Activated naive CD8-positive, alpha-beta T cell treated with anti-CD3 and anti-CD28 coated beads, Interleukin-2, amount 10 ng/mL, durations not matched to agents 7 days and 5 days (primary cell): ENCODE results near the gene LANCL1. TPM values are rescaled to one million over a fixed set of nuclear protein-coding genes. Genes with fewer than 3 reads are reported as not detected.
"Not testable (repeated sequence)": the region's sequence is repeated elsewhere in the genome, so short reads cannot be mapped to it uniquely, and the experiment has no call there.

Source experiments
- ATAC-seq: fragments of 150-1000 bp; cut with Tn5 transposase; one replicate; pipeline ENCODE4 v1.10.0; 2021; ENCODE audit warnings: low read depth, moderate library complexity
- POLR2A ChIA-PET: fragments of 350-600 bp; sonication (Branson Sonifier 250); formaldehyde crosslinking; loops from one replicate; lab custom pipeline; 2021; ENCODE audit warnings: antibody characterized with exemption; lab: Charles Lee
- DNase-seq: peaks from one replicate; pipeline ENCODE4 v3.0.0; 2021
- H3K27ac Mint-ChIP-seq: one replicate; pipeline ENCODE4 v1.8.0; 2022; ENCODE audit warnings: mild to moderate bottlenecking, mixed read lengths
- H3K27me3 Mint-ChIP-seq: one replicate; pipeline ENCODE4 v1.8.0; 2022; ENCODE audit warnings: mild to moderate bottlenecking, moderate library complexity, mixed read lengths
- H3K36me3 Mint-ChIP-seq: one replicate; pipeline ENCODE4 v1.8.0; 2021; ENCODE audit warnings: mild to moderate bottlenecking, mixed read lengths
- H3K4me1 Mint-ChIP-seq: one replicate; pipeline ENCODE4 v1.8.0; 2021; ENCODE audit warnings: mixed read lengths
- H3K4me3 Mint-ChIP-seq: one replicate; pipeline ENCODE4 v1.8.0; 2022; ENCODE audit warnings: mild to moderate bottlenecking, moderate library complexity, mixed read lengths
- H3K9me3 Mint-ChIP-seq: one replicate; pipeline ENCODE4 v1.8.0; 2021; ENCODE audit warnings: mixed read lengths
- total RNA-seq, 2 experiments: library from RNA; stranded (reverse); gene quantifications; one replicate each; pipeline ENCODE4 v1.2.3, GENCODE V29; 2021

The LANCL1 gene
- total RNA-seq, 2 experiments from 2014 or later, result 37.2 to 39.9 TPM

DNA sequence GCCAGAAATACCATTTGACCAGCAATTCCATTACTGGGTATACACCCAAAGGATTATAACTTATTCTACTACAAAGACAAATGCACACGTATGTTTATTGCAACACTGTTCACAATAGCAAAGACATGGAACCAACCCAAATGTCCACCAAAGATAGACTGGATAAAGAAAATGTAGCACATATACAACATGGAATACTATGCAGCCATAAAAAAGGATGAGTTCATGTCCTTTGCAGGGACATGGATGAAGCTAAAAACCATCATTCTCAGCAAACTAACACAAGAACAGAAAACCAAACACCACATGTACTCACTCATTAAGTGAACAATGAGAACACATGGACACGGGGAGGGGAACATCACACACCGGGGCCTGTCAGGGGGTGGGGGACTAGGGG lies 25.6 kb downstream of the LANCL1 start:
- Mint-ChIP-seq H3K9me3 (peaks cover 20% of the 10 kb centered on the region), H3K36me3 (peaks cover 70% of the 10 kb centered on the region)
- H3K27ac Mint-ChIP-seq, POLR2A ChIA-PET, H3K4me1 Mint-ChIP-seq, H3K4me3 Mint-ChIP-seq, DNase-seq, ATAC-seq, H3K27me3 Mint-ChIP-seq: not testable (repeated sequence)

- Mint-ChIP-seq H3K4me1 (peaks cover 16% of the 10 kb centered on the region), H3K9me3 (peaks cover 20% of the 10 kb centered on the region), H3K4me3 (no peak overlapping the region), H3K36me3 (peaks cover 50% of the 10 kb centered on the region), H3K27ac (no peak overlapping the region), H3K27me3 (no peaks in the 10 kb centered on the region)
- DNase-seq (no peak), ATAC-seq (no peak)
- POLR2A ChIA-PET, result no interaction called here
Measured at GRCh38 chr2:210445732-210446131, 30.8 kb downstream of the LANCL1 start.

DNA sequence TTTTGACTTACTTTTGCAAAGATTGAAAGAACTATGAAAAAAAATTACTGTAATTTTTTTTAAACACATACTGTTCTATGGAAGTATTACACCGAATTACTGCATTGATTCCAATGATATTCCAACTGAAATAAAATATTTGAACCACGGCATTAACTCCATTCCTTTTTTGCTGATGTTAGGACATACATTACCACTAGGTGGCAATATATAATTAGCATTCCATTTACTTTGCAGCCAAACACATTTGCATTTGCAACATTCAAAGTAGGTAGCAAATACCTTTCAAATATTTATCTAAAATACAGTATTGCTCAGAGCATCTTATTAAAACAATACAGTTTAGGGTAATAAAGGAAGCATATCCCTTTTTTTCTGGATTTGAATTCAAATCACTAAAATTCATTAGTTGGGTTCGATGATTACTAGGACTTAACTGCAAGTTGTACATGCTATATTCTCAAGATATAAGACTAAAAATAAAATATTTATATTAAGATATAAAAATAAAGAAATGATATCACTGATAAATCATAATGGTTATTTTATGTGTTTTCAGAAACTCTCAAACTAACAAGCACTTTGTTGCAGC lies 31.3 kb downstream of the LANCL1 start:
- H3K4me1 Mint-ChIP-seq, result peaks cover 16% of the 10 kb centered on the region
- POLR2A ChIA-PET, result no interaction called here
- H3K36me3 Mint-ChIP-seq, result peaks cover 44% of the 10 kb centered on the region
- H3K9me3 Mint-ChIP-seq, result peaks cover 19% of the 10 kb centered on the region
- no peaks in the 10 kb centered on the region for H3K27me3 Mint-ChIP-seq
- no peak for DNase-seq
- ATAC-seq, result no peak
- H3K27ac Mint-ChIP-seq, result no peak overlapping the region
- H3K4me3 Mint-ChIP-seq, result no peak overlapping the region

- DNase-seq (no peak), ATAC-seq (no peak)
- Mint-ChIP-seq H3K4me3 (no peak overlapping the region), H3K36me3 (peaks cover 31% of the 10 kb centered on the region), H3K9me3 (peaks cover 14% of the 10 kb centered on the region), H3K4me1 (peaks cover 13% of the 10 kb centered on the region), H3K27me3 (no peaks in the 10 kb centered on the region), H3K27ac (no peak overlapping the region)
- POLR2A ChIA-PET, result no interaction called here
Measured at GRCh38 chr2:210443527-210443926, 33.0 kb downstream of the LANCL1 start.

GRCh38 chr2:210442878-210443277 lies 33.7 kb downstream of the LANCL1 start:
- Mint-ChIP-seq H3K4me3 (no peak overlapping the region), H3K36me3 (peaks cover 25% of the 10 kb centered on the region), H3K9me3 (peaks cover 7% of the 10 kb centered on the region), H3K27ac (no peak overlapping the region), H3K4me1 (peaks cover 13% of the 10 kb centered on the region), H3K27me3 (no peaks in the 10 kb centered on the region)
- DNase-seq (no peak), ATAC-seq (no peak)
- POLR2A ChIA-PET, result no interaction called here

- POLR2A ChIA-PET, result no interaction called here
- H3K36me3 Mint-ChIP-seq, result peaks cover 21% of the 10 kb centered on the region
- no peak overlapping the region for H3K27ac Mint-ChIP-seq
- no peaks in the 10 kb centered on the region for H3K27me3 Mint-ChIP-seq
- H3K4me1 Mint-ChIP-seq, result peaks cover 13% of the 10 kb centered on the region
- no peak overlapping the region for H3K4me3 Mint-ChIP-seq
- DNase-seq (no peak), ATAC-seq (no peak)
- peaks cover 5% of the 10 kb centered on the region for H3K9me3 Mint-ChIP-seq
Measured at GRCh38 chr2:210442457-210442856, 34.1 kb downstream of the LANCL1 start.

GRCh38 chr2:210440206-210440605 lies 36.4 kb downstream of the LANCL1 start:
- H3K4me3 Mint-ChIP-seq, result no peak overlapping the region
- peaks cover 21% of the 10 kb centered on the region for H3K36me3 Mint-ChIP-seq
- POLR2A ChIA-PET, result no interaction called here
- DNase-seq, result no peak
- H3K27ac Mint-ChIP-seq, result no peak overlapping the region
- no peaks in the 10 kb centered on the region for H3K27me3 Mint-ChIP-seq
- peaks cover 13% of the 10 kb centered on the region for H3K4me1 Mint-ChIP-seq
- ATAC-seq, result no peak
- no peaks in the 10 kb centered on the region for H3K9me3 Mint-ChIP-seq

- Mint-ChIP-seq H3K9me3 (no peaks in the 10 kb centered on the region), H3K27ac (no peak overlapping the region), H3K4me3 (no peak overlapping the region), H3K27me3 (no peaks in the 10 kb centered on the region), H3K4me1 (peaks cover 2% of the 10 kb centered on the region), H3K36me3 (peaks cover 55% of the 10 kb centered on the region)
- no peak for DNase-seq
- no peak for ATAC-seq
- POLR2A ChIA-PET, result no interaction called here
Measured at GRCh38 chr2:210435439-210435838, 41.1 kb downstream of the LANCL1 start.

- Mint-ChIP-seq H3K27ac (no peak overlapping the region), H3K9me3 (peaks cover 3% of the 10 kb centered on the region), H3K4me1 (peaks cover 2% of the 10 kb centered on the region), H3K4me3 (no peak overlapping the region), H3K36me3 (peaks cover 71% of the 10 kb centered on the region), H3K27me3 (no peaks in the 10 kb centered on the region)
- no peak for ATAC-seq
- DNase-seq, result no peak
- POLR2A ChIA-PET, result no interaction called here
Measured at GRCh38 chr2:210432633-210433032, 43.9 kb downstream of the LANCL1 start.

DNA sequence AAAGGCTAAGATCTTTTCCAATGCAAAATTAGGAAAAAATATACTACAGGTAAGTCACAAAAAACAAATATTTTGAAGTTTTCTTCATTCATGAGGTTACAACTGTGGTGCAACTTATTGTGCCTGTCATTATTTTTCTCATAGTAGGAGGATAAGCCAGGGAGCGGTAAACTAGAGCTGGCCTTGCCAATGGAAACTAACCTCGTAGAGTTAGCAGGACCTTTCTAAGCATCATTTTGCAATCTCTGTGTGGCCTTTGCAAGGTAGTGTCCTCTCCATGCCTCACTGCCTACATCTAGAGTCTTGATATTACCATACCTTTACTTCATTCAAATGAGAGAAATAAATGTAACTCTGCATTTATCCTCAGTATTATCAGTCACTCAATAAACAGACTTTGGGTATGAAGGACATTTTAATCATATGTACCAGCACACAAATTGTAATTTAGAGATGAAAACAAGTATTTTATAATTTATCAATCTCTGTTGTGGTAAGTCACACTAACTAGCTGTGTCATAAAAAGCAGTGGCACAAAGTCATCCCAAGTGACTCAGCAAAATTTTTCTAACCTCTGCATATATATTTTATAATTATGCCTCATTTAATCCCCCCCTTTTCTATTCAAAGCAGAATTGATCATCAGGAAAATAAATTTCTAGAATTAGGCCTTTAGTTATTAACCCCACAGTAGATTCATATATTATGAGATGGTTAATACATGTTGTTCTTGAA lies 47.0 kb downstream of the LANCL1 start:
- H3K27ac Mint-ChIP-seq, result no peak overlapping the region
- peaks cover 2% of the 10 kb centered on the region for H3K4me1 Mint-ChIP-seq
- H3K36me3 Mint-ChIP-seq, result peaks cover 64% of the 10 kb centered on the region
- H3K9me3 Mint-ChIP-seq, result peaks cover 16% of the 10 kb centered on the region
- POLR2A ChIA-PET, result no interaction called here
- DNase-seq, result no peak
- no peaks in the 10 kb centered on the region for H3K27me3 Mint-ChIP-seq
- no peak overlapping the region for H3K4me3 Mint-ChIP-seq
- ATAC-seq, result no peak

GRCh38 chr2:210428393-210429179 lies 48.0 kb downstream of the LANCL1 start:
- no peaks in the 10 kb centered on the region for H3K27me3 Mint-ChIP-seq
- peaks cover 2% of the 10 kb centered on the region for H3K4me1 Mint-ChIP-seq
- POLR2A ChIA-PET, result no interaction called here
- peaks cover 16% of the 10 kb centered on the region for H3K9me3 Mint-ChIP-seq
- H3K27ac Mint-ChIP-seq, result no peak overlapping the region
- no peak for DNase-seq
- peaks cover 54% of the 10 kb centered on the region for H3K36me3 Mint-ChIP-seq
- ATAC-seq, result no peak
- H3K4me3 Mint-ChIP-seq, result no peak overlapping the region

GRCh38 chr2:210427309-210427708 lies 49.2 kb downstream of the LANCL1 start:
- POLR2A ChIA-PET, DNase-seq, H3K27ac Mint-ChIP-seq, ATAC-seq, H3K27me3 Mint-ChIP-seq, H3K4me1 Mint-ChIP-seq, H3K4me3 Mint-ChIP-seq: not testable (repeated sequence)
- peaks cover 16% of the 10 kb centered on the region for H3K9me3 Mint-ChIP-seq
- H3K36me3 Mint-ChIP-seq, result peaks cover 43% of the 10 kb centered on the region

DNA sequence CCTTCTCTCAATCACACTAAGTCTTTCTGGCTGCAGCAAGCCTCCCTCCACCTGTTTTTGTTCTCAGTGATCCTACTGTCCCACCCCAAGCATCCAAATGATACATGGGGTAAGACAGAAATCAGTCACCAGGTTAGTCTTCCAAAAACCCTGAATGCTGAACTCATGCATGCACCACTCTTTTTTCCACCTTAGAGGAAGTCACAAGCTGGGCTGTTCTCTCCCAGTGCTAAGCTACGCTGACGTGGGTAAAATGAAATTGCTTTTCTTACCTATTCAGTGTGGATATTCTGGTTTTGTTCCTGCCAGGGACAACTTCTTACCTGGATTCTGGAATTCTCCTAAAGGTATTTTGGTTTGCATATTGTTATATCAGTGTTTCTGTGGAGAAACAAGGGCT lies 54.2 kb downstream of the LANCL1 start:
- ATAC-seq (no peak), DNase-seq (no peak)
- no peaks in the 10 kb centered on the region for H3K4me1 Mint-ChIP-seq
- POLR2A ChIA-PET, result no interaction called here
- H3K36me3 Mint-ChIP-seq, result peaks cover 3% of the 10 kb centered on the region
- peaks cover 10% of the 10 kb centered on the region for H3K9me3 Mint-ChIP-seq
- H3K27ac Mint-ChIP-seq, result no peak overlapping the region
- H3K27me3 Mint-ChIP-seq, result peaks cover 6% of the 10 kb centered on the region
- no peak overlapping the region for H3K4me3 Mint-ChIP-seq
